ENCODE results near the gene EFNA5.
"Not testable (repeated sequence)": the region's sequence is repeated elsewhere in the genome, so short reads cannot be mapped to it uniquely, and the experiment has no call there.

The EFNA5 gene

DNA sequence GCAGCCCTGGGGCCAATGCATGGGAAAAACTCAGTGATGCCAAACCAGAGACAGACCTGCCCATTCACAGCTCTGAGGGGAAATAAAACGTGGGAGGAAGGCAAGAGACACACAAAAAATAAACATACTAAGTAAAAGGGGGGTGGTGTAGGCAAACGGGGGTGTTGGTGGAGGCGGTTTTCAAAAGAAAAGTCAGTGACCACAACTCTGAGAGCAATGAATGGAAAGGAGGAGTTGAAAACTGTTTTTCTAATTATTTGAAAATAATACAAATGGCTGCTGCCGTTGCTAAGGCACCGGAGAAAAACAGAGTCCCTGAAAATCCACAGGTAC lies 293.5 kb downstream of the EFNA5 start:
- in situ Hi-C loops (cut with HindIII; ENCODE audit: low sequenced_read_pairs), result no loop called here

- in situ Hi-C loops (cut with HindIII; ENCODE audit: low sequenced_read_pairs), result no loop called here
Observed at GRCh38 chr5:107376546-107377276, 294.0 kb downstream of the EFNA5 start.

DNA sequence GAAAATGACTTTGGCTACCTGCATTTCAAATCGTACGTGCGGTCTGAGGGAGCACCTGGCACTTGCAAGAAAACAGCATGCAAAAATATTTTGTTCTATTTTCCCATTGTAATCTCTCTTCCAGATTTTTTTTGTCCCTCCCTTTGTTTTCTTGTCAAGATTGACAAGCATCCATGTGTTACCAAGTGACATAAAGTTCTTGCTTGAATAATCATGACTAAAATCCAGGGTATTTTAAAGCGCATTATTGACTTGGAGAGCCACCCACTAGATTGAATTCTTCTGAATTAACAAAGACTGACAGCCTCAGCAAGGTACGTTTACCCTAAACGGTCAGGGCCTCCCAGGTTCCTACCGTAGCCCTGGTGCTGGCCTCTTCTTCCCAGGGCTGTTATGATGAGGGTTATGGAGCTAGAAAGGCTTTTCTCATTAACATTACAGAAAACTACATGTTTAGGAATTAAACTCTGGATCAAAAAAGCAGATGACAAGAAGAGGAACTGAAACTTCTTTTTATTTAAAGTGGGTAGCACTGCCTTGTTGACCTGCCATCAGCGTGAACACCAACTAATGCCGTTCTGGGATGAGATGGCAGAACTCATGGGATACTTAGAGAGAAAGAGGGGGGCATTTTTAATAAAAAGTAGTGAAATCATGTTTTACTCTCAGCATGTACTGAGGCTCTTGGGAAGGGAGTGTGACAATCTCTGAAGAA lies 297.0 kb downstream of the EFNA5 start:
- in situ Hi-C loops (cut with HindIII; ENCODE audit: low sequenced_read_pairs), result no loop called here

GRCh38 chr5:107372723-107373450 lies 297.9 kb downstream of the EFNA5 start:
- in situ Hi-C loops (cut with HindIII; ENCODE audit: low sequenced_read_pairs), result no loop called here

DNA sequence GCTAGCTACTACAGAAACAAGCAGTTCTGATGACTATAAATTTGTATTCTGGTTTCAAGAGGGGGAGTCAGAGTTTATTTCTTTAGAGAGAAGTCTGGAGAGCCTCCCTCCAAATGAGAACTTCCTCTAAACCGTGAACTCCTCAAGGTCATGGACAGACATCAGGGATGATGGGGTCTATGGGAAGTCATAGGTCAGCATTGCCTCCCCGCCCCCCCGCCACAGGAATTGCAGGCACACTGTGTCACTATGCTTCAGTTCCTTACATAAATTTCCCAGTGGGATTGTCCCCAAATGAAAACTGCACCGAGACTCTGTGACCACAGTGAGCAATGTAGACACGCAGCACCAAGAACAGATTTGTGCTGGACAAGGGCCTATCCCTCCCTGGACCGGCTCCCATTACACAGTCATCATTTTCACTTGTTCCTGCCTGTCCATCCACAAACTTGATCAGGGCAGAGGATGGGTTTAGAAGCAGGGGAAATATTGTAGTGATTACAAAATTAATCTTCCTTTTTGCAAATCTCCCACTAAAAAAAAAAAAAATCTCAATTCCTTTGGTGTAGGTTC lies 300.3 kb downstream of the EFNA5 start:
- in situ Hi-C loops (cut with HindIII; ENCODE audit: low sequenced_read_pairs), result no loop called here

DNA sequence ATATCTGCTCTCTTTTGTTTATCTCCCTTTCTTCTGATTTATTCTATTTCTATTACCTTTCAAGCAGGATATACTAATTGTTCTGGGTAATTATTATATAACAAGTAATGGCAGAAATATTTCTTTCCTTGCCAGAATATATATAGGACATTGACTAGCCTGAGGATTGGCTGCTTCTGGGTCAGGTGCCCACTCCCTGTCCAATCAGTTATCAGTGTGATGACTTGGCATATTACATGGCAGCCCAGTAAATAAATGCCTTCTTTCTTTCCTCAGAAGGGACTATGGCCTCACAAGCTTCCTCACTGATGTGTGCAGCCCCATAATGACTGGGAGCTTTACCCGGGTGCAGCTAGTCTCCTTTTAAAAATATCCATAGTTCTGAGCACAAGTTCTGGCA lies 301.1 kb downstream of the EFNA5 start:
- in situ Hi-C loops (cut with HindIII; ENCODE audit: low sequenced_read_pairs), result no loop called here

GRCh38 chr5:107368615-107369014 lies 302.1 kb downstream of the EFNA5 start:
- in situ Hi-C loops (cut with HindIII; ENCODE audit: low sequenced_read_pairs), result no loop called here

- in situ Hi-C loops (cut with HindIII; ENCODE audit: low sequenced_read_pairs), result no loop called here
Observed at GRCh38 chr5:107367939-107368338, 302.8 kb downstream of the EFNA5 start.

DNA sequence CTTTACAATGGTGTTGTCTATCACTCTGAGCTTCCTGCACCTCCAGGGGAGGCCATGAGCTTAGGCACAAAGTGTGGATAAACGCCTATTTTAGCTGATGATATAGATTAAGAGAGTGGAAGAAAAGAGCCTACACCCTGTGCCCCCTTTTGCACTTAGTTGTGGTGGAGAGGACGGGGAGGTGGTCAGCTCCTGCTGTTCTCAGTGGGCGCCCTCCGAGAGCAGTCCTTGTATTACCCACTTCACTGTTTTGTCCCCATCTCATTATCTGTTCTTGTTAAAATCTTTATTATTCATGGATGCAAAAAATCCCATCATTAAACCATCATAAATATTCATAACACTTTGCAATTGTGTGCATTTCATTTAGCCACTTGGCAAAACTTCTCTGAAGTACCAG lies 303.3 kb downstream of the EFNA5 start:
- in situ Hi-C loops (cut with HindIII; ENCODE audit: low sequenced_read_pairs), result no loop called here

GRCh38 chr5:107365320-107366109 lies 305.2 kb downstream of the EFNA5 start:
- in situ Hi-C loops (cut with HindIII; ENCODE audit: low sequenced_read_pairs), result no loop called here

GRCh38 chr5:107364443-107365319 lies 306.1 kb downstream of the EFNA5 start:
- in situ Hi-C loops (cut with HindIII; ENCODE audit: low sequenced_read_pairs), result no loop called here

DNA sequence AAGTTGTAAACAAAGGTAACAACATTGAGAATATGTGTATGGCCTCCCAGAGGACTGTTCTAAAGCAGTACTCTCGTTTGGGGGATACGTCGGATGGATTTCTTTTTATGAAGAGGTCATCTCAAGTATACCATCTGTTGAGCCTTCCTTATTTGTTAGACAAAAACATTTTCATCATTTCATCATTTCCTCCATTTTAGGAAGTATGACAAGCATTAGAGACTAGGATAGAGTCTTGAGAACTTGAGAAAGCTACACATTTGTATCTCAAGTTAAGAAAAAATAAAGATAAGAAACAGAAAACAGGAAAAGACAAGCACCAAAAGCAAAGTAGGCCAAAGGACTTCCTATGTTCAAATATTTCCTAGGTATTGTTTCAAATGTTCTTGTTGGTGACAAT lies 307.0 kb downstream of the EFNA5 start:
- in situ Hi-C loops (cut with HindIII; ENCODE audit: low sequenced_read_pairs), result no loop called here

DNA sequence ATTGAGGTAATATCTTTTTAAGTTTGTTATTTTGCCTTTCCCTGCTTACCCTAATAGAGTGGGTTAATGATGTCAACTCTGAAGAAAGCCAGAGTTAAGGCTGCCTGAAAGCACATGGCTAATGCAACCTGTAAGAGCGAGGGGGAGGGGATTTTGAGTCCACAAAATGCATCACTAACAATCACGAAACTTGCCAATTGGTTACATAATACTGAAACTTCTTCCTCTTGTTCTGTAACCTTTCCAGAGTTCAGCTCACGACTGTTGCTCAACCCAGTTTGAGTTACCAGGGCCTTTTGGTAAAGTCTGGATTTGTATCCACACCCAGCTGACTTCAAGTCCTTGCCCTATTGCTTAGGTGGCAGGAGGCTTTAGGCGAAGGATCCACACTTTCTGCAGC lies 308.8 kb downstream of the EFNA5 start:
- in situ Hi-C loops (cut with HindIII; ENCODE audit: low sequenced_read_pairs), result no loop called here

- in situ Hi-C loops (cut with HindIII; ENCODE audit: low sequenced_read_pairs), result no loop called here
Observed at GRCh38 chr5:107359916-107360234, 310.9 kb downstream of the EFNA5 start.

DNA sequence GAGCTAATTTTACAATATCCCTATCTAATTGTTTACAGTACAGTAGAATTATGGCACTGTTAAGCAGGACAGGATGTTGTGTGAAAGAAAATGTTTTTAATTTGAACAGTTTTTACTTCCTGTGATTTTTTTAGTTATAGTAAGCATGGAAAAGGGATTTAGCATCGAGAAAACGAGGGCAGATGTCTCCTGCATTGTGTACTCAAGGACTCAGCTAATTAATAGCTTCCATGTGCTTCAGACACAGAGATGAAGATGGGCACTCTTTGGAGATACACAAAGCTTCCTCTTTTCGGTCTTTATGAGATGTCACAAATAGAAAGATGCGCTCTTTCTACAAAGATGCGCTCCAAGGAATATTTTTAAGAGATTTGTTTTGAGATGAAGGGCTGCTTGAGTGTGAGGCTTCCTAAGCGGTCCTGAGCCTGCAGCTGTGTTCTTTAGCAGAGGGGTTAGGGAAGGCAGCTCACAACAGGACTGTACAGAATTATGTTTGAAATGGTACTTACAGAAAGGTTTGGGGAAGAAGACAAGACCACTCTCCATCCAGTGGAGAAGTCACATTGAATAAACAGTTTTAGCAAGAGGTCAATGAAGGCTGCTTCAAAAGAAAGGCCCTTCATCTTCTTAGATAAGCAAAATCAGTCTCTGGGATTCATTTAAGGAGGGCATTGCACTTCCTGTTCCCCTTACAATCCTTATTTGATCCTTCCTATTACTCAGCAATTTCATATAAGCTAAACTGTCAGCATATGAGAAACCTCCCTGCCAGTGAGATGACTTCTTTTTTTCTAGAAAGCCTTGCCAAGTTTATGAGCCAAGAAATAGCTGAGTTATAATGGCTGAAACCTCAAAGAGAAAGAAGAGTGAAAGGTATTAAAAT lies 311.5 kb downstream of the EFNA5 start:
- in situ Hi-C loops (cut with HindIII; ENCODE audit: low sequenced_read_pairs), result no loop called here

- in situ Hi-C loops (cut with HindIII; ENCODE audit: low sequenced_read_pairs), result no loop called here
Observed at GRCh38 chr5:107356891-107357290, 313.8 kb downstream of the EFNA5 start.

- in situ Hi-C loops (cut with HindIII; ENCODE audit: low sequenced_read_pairs), result no loop called here
Observed at GRCh38 chr5:107352576-107352975, 318.2 kb downstream of the EFNA5 start.

DNA sequence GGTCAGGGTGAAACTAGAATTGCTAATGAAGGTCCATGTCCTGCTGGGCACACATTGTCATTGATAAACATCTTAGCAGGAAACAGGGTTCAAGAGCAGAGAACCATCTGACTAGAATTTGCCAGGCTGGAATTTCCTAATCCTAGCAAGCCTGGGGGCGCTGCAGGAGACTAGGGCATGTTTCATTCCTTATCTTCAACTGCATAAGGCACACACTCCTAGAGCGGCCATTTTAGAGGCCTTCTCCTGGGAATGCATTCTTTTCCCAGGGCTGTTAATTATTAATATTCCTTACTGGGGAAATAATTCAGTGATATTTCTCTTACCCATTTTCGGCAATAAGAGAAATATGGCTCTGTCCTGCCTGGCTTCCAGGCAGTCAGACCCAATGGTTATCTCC lies 324.2 kb downstream of the EFNA5 start:
- in situ Hi-C loops (cut with HindIII; ENCODE audit: low sequenced_read_pairs), result not testable (repeated sequence)

- in situ Hi-C loops (cut with HindIII; ENCODE audit: low sequenced_read_pairs), result no loop called here
Observed at GRCh38 chr5:107342371-107342770, 328.4 kb downstream of the EFNA5 start.

All from endothelial cell of hepatic sinusoid (primary cell).